GM19463 (cell line): Measurements from ENCODE around the gene GLYATL2.

ENCODE experiments used
- ATAC-seq: cut with Tn5 transposase; IDR thresholded peaks from one replicate; pipeline ENCODE4 v1.9.1; 2021; ENCODE audit warnings: mild to moderate bottlenecking, moderate library complexity; ENCODE audit not compliant: unreplicated experiment

The GLYATL2 gene

DNA sequence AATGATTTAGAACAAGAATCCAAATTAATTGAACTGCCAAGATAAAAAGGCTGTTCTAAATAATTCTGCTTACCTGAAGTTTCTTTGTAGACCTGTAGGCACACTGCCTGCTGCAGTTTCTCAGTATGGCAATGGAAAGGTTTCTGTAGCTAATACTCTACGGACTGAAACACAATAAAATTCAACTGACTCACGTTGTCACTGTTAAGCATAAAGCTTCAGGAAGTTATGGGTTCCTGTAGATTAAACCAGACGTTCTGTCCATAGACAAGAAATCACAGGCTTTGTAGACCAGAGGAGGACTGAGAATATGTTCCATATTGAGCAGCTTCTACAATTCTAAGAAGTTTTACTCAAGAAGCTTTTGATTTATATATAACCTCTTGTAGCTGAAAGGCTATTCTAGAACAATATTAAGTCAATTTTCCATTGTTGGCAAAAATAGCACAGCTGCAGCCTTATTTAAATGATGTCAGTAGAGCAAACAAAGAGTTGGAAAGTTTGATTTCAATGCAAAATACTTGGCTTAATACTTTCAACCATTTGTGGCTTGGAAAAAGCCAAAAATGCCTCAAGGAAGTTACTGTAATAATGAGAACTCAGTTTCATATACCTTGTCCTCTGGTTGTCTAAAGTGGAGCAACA lies at the start of gene GLYATL2:
Gene GLYATL2 (minus strand): TSS at position 344 of the 645 bp plus-strand sequence. CDS start 5,092 bp downstream, outside the sequence.
- ATAC-seq, result no peak

- no peak for ATAC-seq
Observed at GRCh38 chr11:58893899-58894298, 49.4 kb upstream of the GLYATL2 start.

- ATAC-seq, result no peak
Observed at GRCh38 chr11:58888579-58888978, 44.1 kb upstream of the GLYATL2 start.

GRCh38 chr11:58887452-58887851 lies 42.9 kb upstream of the GLYATL2 start:
- no peak for ATAC-seq

GRCh38 chr11:58880625-58881024 lies 36.1 kb upstream of the GLYATL2 start:
- no peak for ATAC-seq

DNA sequence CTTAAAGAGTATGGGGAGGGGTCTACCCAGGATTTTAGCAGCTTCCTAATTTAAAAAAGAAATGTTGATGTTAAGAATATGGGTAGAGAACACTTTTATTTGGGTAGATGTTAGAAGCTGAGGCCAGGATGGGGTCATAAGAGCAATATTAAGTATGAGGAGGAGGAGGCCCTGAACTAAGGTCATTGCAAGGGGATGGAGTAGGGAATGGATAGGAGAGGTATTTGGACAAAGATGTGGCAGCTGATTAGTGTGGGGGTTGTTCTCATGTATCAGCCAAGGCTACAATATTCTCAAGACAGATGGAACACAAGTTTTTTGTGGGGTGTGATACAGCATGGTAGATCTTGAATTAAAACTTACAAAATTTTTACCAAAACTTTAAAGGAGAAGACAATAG lies 35.7 kb upstream of the GLYATL2 start:
- ATAC-seq, result no peak

DNA sequence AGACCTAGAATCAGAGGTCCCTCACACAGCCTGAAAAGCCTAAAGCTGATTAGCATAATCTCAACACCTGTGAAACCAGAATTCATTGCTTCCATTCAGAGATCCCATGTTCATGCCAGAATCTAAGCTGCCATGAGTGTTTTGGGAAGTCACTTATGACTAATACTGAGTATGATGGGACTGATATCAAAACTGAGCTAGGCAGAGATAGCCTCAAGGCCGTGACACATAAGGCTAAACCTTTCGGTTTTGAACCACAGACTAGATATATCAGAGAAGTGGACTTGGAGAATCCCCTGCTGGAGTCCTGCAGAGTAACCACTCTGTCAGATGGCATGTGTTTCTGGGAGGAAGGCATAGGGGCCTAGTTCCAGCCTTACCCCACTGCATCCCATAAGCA lies 23.1 kb upstream of the GLYATL2 start:
- no peak for ATAC-seq

DNA sequence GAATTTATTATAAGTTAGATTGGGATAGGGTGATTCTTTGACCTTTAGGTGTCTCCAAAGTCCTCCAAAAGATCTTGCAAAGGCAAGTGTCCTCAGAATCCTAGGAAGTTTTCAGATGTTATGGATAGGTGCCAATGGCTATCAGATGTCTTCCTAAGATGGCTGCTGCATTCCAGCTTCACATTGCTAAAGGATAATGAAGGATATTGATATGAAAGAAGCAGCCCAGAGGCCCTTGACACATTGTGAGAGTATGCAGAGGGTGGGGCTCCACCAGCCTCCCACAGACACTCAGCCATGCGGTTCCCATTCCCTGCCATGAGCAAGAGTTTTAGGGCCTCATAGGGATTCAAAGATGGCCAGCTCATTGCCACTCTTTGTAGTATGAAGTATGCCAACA lies 22.3 kb upstream of the GLYATL2 start:
- ATAC-seq, result no peak

DNA sequence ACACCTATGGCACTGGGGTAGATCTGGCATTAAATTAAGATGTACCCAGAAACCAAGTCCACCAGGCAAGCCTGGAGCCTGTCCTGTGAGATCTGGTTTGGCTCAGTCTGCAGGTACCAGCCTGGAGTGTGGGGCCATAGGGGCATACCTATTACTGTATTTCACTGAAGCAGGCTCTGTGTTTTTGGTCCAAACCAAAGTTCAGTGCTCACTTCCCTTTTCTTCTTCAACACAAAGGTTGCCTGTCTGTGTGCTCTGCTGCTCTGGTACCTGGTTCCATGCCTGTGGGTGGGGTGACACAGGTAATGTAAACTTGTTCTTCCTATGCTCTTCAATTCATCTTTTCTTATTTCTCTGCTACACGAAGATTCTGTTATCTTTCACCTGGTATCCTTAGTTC lies 19.8 kb upstream of the GLYATL2 start:
- no peak for ATAC-seq

DNA sequence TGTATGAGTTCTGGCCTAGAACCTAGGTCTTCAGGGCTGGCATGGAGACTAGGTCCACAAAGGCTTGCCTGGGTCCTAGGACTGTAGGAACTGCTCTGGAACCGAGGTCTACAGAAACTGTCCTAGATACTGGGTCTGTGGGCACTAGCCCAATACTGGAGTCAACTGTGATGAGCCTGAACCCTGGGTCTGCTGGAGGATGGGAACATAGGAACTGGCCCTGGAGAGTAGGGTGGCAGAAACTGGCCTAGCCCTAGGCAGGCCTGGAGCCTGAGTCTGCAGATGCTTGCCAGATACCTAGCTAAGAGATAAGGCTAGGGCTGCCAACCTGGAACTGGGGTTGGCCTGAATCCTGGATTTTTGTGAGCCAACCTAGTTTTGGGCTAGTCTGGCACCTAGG lies 19.2 kb upstream of the GLYATL2 start:
- ATAC-seq, result no peak

DNA sequence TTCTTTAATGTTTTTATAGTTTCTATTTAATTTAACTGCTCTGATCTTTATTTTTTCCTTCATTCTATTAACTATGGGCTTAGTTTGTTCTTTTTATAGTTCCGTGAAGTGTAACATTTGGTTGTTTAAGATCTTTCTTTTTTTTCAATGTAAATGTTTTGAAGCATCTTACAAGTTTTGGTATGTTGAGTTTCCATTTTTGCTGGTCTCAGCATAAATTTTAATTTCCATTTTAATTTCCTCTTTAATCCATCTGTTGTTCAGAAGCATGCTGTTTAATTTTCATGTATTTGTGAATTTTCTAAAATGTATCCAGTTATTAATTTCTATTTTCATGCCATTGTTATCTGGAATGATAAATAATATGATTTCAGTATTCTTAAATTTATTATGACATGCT lies 17.0 kb upstream of the GLYATL2 start:
- no peak for ATAC-seq

DNA sequence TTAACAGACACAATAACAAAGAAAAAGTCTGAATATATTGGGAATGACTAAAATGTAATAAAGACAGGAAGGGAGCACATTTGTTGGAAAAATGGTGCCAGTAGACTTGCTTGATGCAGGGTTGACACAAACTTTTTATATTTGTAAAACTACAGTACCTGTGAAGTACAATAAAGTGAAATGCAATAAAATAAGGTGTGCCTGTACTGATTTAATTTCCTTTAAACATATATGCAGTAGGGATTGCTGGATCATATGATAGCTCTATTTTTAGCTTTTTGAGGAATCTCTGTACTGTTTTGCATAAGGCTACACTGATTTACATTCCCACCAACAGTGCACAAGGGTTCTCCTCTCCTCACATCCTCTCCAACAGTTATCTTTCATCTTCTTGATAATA lies 12.3 kb upstream of the GLYATL2 start:
- no peak for ATAC-seq

DNA sequence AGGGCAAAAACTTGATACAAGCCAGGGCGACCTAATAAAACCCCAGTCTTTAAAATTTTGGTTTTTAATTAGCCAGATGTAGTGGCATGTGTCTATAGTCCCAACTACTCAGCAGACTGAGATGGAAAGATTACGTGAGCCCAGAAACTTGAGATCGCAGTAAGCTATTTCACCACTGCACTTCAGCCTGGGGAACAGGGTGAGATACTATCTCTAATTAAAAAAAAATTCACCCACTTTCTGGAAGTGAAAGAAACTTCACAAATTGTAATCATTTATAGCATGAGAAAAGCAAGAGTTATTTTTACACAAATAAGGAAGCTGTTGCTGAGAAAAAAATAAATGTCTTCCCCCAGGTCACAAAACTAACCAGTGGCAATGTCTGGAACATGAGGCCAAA lies 882 bp upstream of the GLYATL2 start:
- no peak for ATAC-seq

DNA sequence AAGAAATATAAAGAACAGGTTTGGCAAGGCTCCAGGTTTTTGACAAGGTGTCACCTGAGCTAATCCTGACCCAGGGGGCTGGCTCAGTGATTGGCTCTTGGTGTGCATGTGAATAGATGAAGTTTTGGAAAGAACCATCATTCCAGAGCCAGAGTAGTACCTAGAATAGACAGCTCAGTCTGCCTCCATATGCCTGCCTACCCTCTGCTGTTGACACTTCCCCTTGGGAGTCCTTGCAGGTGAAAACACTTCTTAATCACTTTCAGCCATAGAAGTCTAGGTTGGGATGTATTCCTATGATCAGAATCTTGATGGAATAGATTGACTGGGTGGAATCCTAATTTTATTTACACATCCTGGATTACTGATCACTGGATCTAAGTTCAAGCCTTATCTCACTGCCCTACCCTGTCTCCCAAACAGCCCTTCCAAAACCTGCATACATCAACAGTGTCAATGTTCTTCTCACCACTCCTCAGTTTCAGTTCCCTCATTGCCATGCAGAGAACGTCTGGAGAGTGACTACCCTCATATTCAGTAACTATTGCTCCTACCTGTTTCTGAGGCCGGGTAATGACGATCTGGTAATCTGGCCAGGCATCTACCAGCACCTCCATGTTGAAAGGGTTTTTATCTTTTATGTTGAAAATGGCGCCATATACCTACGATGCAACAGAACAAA lies 6.7 kb downstream of the GLYATL2 start:
- ATAC-seq, result peak; percentile 63

DNA sequence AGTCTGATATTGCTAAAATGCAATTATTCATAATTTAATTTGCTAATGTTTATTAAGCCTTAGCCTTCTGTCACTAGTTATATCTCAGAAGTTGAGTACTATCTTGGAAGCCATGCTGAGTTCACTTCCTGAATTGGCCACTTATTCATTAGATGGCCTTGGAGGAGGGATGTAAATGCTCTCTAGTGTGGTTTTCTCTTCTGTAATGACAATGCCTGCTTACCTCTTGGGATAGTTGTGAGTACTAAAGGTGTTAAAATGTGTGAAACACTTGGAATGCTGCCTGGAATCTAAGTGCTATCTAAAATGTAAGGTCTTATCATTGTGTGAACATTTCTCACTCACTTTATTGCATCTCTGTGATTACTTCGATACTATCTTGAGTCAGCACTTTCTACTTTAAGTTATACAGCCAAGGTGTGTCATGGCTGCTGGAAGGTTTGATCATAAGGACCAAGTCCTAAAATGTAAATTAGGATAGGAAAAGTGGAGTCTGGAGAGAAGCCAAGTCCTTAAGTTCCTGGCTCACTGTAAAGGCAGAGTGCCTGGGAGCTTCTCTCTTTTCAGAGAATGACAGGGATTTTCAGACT lies 12.4 kb downstream of the GLYATL2 start:
- no peak for ATAC-seq

- ATAC-seq, result no peak
Observed at GRCh38 chr11:58830673-58831301, 13.7 kb downstream of the GLYATL2 start.

GRCh38 chr11:58829786-58830185 lies 14.7 kb downstream of the GLYATL2 start:
- no peak for ATAC-seq

DNA sequence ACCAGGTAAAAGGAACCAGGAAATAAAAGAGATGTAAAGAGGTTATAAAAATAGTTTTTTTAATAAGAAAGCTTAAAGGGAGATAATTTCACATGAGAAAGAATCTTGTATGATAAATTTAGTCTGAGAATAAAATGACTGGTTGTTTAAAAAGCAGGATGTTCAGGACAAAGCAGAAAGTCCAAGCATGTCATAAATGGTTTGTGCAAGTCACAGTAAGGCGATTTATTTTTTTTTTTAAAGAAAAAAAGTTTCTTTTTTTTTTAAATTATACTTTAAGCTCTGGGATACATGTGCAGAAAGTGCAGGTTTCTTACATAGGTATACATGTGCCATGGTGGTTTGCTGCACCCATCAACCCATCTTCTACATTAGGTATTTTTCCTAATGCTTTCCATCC lies 30.8 kb downstream of the GLYATL2 start:
- no peak for ATAC-seq

DNA sequence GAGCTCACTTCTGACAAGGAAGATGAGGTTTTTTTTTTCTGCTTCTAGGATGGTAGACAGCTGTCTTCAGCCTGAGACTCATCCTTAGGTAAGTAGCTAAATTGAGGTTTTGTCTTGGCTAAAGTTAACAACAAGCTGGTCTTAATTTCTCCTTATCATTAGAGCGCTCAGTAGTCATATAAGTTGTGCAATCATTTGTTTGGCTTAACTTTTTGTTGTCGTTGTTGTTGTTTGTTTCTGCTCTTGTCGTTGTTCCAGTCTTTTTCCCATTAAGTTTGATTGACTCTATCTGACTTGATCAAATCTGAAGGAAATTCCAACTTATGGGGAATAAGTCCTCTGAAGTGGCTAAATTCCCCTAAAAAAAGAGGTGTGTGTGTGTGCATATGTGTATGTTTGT lies 33.0 kb downstream of the GLYATL2 start:
- ATAC-seq, result no peak

DNA sequence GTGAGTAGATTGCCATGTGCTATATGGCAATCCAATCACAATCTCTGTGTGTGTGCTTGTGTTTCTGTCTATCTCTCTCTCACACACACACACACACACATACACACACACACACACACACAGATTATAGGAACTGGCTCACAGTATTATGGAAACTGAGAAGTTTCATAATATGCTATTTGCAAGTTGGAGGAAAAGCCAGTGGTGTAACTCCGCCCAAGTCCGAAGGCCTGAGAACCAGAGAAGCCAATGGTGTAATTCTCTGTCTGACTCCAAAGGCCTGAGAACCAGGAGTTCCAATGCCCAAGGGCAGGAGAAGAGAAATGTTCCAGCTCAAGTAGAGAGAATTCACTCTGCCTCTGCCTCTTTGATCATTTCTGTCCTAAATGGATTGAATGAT lies 37.2 kb downstream of the GLYATL2 start:
- ATAC-seq, result no peak

DNA sequence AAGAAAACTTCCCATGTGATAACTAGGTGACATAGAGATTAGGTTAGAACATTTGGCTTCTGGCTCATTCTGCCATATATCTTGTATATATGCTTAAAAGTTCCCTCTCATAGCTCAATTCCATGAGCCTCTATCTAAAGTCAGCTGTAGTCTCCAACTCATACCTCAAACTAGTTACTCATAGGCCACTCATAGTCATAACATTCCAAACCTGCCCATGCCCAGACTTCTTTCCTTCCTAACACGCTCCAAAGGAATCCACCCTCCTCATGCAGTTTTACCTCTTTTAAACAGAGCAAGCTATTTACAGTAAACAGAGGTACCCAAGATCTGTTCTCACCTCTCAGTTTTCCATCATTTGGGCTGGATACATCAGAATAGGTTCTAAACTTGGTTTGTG lies 39.4 kb downstream of the GLYATL2 start:
- ATAC-seq, result no peak

GRCh38 chr11:58801974-58802545 lies 42.4 kb downstream of the GLYATL2 start:
- no peak for ATAC-seq
